ENCODE data around the gene SEPTIN3. TPM values are rescaled to one million over a fixed set of nuclear protein-coding genes. Genes with fewer than 3 reads are reported as not detected.

Gene SEPTIN3
- polyA plus RNA-seq, 1 of the 3 experiments (the other 2 are of a cell fraction), result 0.35 TPM

DNA sequence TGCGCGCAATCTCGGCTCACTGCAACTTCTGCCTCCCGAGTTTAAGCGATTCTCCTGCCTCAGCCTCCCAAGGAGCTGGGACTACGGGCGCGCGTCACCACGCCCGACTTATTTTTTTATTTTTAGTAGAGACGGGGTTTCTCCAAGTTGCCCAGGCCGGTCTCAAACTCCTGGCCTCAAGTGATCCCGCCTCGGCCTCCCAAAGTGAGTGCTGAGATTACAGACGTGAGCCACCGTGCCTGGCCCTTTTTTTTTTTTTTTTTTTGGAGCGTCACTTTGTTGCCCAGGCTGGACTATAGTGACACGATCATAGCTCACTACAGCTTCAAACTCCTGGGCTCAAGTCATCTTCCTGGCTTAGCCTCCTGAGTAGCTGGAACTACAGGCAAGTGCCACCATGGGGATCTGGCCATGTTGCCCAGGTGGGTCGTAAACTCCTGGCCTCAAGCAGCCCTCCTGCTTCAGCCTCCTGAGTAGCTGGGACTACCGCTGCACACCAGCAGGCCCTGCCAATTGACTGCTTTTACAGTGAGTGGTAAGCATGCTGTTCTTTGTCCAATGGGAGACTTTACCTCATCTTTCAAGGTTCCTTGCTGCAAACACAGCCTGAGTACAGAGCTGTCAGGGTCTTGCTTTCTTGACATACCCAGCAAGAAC is 21.7 kb upstream of the SEPTIN3 start:
- no peaks in the 10 kb centered on the region for H3K27me3 ChIP-seq (ENCODE audit: insufficient read depth)
- 77% methylated on average over 17 of the region's 21 CpGs for WGBS (ENCODE audit: low lambda C conversion rate)
- H3K9ac ChIP-seq, result peak overlapping the region; percentile 69; the same call in 1 of the 2 replicates
- H3K79me2 ChIP-seq (ENCODE audit: insufficient read depth), result peaks cover 6% of the 10 kb centered on the region; the same call in 1 of the 2 replicates
- peak overlapping the region in 1 of 2 experiments; percentile 63; a peak in 1 of 4 replicates for H3K4me3 ChIP-seq (ENCODE audit: low read depth in 2 of 2, low read length in 1 of 2)
- H2AFZ ChIP-seq (ENCODE audit: low read depth), result peak overlapping the region; percentile 85; the same call in 1 of the 2 replicates
- peaks cover 0 to 22% of the 10 kb centered on the region in 2 experiments; a peak in 1 of 4 replicates for H3K4me1 ChIP-seq (ENCODE audit: control insufficient read depth in 1 of 2, insufficient read depth in 2 of 2, low read depth in 1 of 2, low read length in 1 of 2)
- H3K36me3 ChIP-seq (replicated peaks in 1 of 2; ENCODE audit: control insufficient read depth in 1 of 2, insufficient read depth in 2 of 2, low read length in 1 of 2), result no peaks in the 10 kb centered on the region
- no peaks in the 10 kb centered on the region for H3K9me2 ChIP-seq
- DNase-seq, result no peak
- ChIA-PET CTCF (interaction anchor here (1.5 to 2.1 kb wide), 2 partner anchors 143 to 250 kb away, joined by 3 to 17 read pairs; partner anchors contain the start of genes MEI1 and NDUFA6), POLR2A (no interaction called here)
- peak overlapping the region; percentile 90; the same call in 1 of the 2 replicates for H3K4me2 ChIP-seq
- TF ChIP-seq FOXJ3 (CRISPR knock-in tag; IDR thresholded peaks at IDR 0.05) (no peak), RXRA (IDR thresholded peaks at IDR 0.05; ENCODE audit: borderline replicate concordance, low read depth) (no peak), EP300 (IDR thresholded peaks at IDR 0.05; ENCODE audit: borderline replicate concordance in 1 of 2, low read depth in 1 of 2, low read length in 1 of 2) (no peak)
- H3F3A ChIP-seq (replicated peaks; ENCODE audit: insufficient read depth), result no peaks in the 10 kb centered on the region
- H3K27ac ChIP-seq (ENCODE audit: low read depth in 2 of 2, low read length in 1 of 2), result no peak overlapping the region
- no peaks in the 10 kb centered on the region for H3K9me3 ChIP-seq
- no peaks in the 10 kb centered on the region for H4K20me1 ChIP-seq (ENCODE audit: insufficient read depth)

DNA sequence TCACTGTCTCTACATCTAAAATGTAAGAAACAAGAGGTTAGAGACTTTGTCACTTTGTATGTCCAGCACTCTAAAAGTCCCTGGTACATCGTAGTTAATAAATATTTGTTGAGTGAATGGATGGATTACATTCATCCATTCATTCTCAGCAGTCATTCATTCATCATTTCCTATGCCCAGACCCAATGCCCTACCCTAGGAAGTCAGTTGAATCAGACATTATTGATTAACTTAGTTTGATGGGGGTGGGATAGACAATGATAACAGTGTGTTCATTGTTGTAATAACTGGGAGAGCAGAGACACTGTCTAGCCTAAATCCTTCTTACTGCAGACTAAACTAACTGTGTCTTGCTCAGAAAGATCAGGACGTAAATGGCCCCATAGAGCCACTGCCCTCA is 21.1 kb upstream of the SEPTIN3 start:
- Histone ChIP-seq H4K20me1 (ENCODE audit: insufficient read depth) (no peaks in the 10 kb centered on the region), H3K9me2 (no peaks in the 10 kb centered on the region), H3K27ac (ENCODE audit: low read depth in 2 of 2, low read length in 1 of 2) (no peak overlapping the region), H2AFZ (ENCODE audit: low read depth) (no peak overlapping the region), H3K79me2 (ENCODE audit: insufficient read depth) (peaks cover 6% of the 10 kb centered on the region; the same call in 1 of the 2 replicates), H3K4me3 (ENCODE audit: low read depth in 2 of 2, low read length in 1 of 2) (no peak overlapping the region), H3F3A (replicated peaks; ENCODE audit: insufficient read depth) (no peaks in the 10 kb centered on the region), H3K9ac (no peak overlapping the region), H3K4me1 (ENCODE audit: control insufficient read depth in 1 of 2, insufficient read depth in 2 of 2, low read depth in 1 of 2, low read length in 1 of 2) (peaks cover 0 to 27% of the 10 kb centered on the region in 2 experiments; a peak in 1 of 4 replicates), H3K4me2 (no peak overlapping the region), H3K9me3 (no peaks in the 10 kb centered on the region), H3K36me3 (replicated peaks in 1 of 2; ENCODE audit: control insufficient read depth in 1 of 2, insufficient read depth in 2 of 2, low read length in 1 of 2) (no peaks in the 10 kb centered on the region), H3K27me3 (ENCODE audit: insufficient read depth) (no peaks in the 10 kb centered on the region)
- POLR2A ChIA-PET, result no interaction called here
- 100% methylated on average over 2 of the region's 2 CpGs for WGBS (ENCODE audit: low lambda C conversion rate)
- CTCF ChIA-PET, result no interaction called here
- no peak for TF ChIP-seq YY1 (IDR thresholded peaks at IDR 0.05; ENCODE audit: low read depth)
- TF ChIP-seq REST (IDR thresholded peaks at IDR 0.05; ENCODE audit: low read depth, low read length), result no peak
- no peak for TF ChIP-seq TEAD4 (IDR thresholded peaks at IDR 0.05; ENCODE audit: borderline replicate concordance, insufficient read depth)
- TF ChIP-seq, protein P1, sequence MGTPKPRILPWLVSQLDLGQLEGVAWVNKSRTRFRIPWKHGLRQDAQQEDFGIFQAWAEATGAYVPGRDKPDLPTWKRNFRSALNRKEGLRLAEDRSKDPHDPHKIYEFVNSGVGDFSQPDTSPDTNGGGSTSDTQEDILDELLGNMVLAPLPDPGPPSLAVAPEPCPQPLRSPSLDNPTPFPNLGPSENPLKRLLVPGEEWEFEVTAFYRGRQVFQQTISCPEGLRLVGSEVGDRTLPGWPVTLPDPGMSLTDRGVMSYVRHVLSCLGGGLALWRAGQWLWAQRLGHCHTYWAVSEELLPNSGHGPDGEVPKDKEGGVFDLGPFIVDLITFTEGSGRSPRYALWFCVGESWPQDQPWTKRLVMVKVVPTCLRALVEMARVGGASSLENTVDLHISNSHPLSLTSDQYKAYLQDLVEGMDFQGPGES (IDR thresholded peaks at IDR 0.05; ENCODE audit: low read depth, low read length), result no peak
- TF ChIP-seq, protein P2, sequence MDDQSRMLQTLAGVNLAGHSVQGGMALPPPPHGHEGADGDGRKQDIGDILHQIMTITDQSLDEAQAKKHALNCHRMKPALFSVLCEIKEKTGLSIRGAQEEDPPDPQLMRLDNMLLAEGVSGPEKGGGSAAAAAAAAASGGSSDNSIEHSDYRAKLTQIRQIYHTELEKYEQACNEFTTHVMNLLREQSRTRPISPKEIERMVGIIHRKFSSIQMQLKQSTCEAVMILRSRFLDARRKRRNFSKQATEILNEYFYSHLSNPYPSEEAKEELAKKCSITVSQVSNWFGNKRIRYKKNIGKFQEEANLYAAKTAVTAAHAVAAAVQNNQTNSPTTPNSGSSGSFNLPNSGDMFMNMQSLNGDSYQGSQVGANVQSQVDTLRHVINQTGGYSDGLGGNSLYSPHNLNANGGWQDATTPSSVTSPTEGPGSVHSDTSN (IDR thresholded peaks at IDR 0.05), result no peak
- TF ChIP-seq FOXM1 (IDR thresholded peaks at IDR 0.05; ENCODE audit: low read depth), result no peak
- TF ChIP-seq FOXJ3 (CRISPR knock-in tag; IDR thresholded peaks at IDR 0.05), result no peak
- TF ChIP-seq, protein P3, sequence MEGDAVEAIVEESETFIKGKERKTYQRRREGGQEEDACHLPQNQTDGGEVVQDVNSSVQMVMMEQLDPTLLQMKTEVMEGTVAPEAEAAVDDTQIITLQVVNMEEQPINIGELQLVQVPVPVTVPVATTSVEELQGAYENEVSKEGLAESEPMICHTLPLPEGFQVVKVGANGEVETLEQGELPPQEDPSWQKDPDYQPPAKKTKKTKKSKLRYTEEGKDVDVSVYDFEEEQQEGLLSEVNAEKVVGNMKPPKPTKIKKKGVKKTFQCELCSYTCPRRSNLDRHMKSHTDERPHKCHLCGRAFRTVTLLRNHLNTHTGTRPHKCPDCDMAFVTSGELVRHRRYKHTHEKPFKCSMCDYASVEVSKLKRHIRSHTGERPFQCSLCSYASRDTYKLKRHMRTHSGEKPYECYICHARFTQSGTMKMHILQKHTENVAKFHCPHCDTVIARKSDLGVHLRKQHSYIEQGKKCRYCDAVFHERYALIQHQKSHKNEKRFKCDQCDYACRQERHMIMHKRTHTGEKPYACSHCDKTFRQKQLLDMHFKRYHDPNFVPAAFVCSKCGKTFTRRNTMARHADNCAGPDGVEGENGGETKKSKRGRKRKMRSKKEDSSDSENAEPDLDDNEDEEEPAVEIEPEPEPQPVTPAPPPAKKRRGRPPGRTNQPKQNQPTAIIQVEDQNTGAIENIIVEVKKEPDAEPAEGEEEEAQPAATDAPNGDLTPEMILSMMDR (IDR thresholded peaks at IDR 0.05), result no peak
- no peak for TF ChIP-seq MEF2A (IDR thresholded peaks at IDR 0.05; ENCODE audit: borderline replicate concordance, low read depth)
- no peak for TF ChIP-seq CHD2 (IDR thresholded peaks at IDR 0.05; ENCODE audit: low read length, partially characterized antibody)
- no peak for TF ChIP-seq EP300 (IDR thresholded peaks at IDR 0.05; ENCODE audit: borderline replicate concordance in 1 of 2, low read depth in 1 of 2, low read length in 1 of 2)
- TF ChIP-seq GATA2 (CRISPR knock-in tag; IDR thresholded peaks at IDR 0.05), result no peak
- no peak for TF ChIP-seq POLR2AphosphoS5 (IDR thresholded peaks at IDR 0.05; ENCODE audit: low read depth, low read length)
- TF ChIP-seq NFIC (IDR thresholded peaks at IDR 0.05; ENCODE audit: borderline replicate concordance), result no peak
- no peak for TF ChIP-seq RCOR1 (IDR thresholded peaks at IDR 0.05; ENCODE audit: low read length)
- no peak for DNase-seq

Data from SK-N-SH (cell line).